Measurements from ENCODE around the gene PEPD. TPM values are rescaled to one million over a fixed set of nuclear protein-coding genes. Genes with fewer than 3 reads are reported as not detected.

Gene PEPD
- total and polyA plus RNA-seq, 4 donors: 48.2 to 186 (median 55.5) TPM

DNA sequence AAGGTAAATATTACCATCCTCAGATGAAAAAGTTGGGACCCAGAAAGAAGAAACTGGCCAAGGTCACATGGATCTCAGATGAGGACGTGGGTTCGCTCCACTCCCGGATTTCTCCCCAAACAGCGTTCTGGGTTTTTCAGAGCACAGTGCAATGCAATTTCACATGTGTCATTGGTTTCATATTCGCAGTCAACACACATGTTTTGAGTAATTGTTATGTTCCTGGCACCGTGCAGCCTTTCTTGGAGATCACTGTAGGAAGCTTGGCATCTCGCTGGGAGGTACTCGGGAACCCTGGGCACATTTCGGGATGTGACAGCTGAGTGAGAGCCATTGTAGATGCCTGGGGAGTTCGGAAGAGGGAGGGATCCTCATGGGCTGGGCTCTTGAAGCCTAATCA, 174.3 kb downstream of the PEPD start:
- Histone ChIP-seq H3K36me3 (ENCODE audit: control insufficient read depth in 1 of 2, insufficient read depth in 2 of 2, low read length in 1 of 2) (no peaks in the 10 kb centered on the region), H3K4me1 (ENCODE audit: control insufficient read depth in 1 of 2, insufficient read depth in 2 of 2, low read length in 2 of 2) (peaks cover 0 to 8% of the 10 kb centered on the region in 2 donors), H3K27me3 (ENCODE audit: control insufficient read depth in 1 of 2, insufficient read depth in 2 of 2, low read length in 1 of 2) (no peaks in the 10 kb centered on the region), H3K4me3 (ENCODE audit: low read length in 2 of 2) (no peak overlapping the region), H3K27ac (ENCODE audit: low read depth in 1 of 2, low read length in 2 of 2) (no peak overlapping the region), H3K9me3 (ENCODE audit: control insufficient read depth, low read length) (no peaks in the 10 kb centered on the region)
- DNase-seq (no peak), ATAC-seq (ENCODE audit: low FRiP score) (no peak)
- WGBS, 2 donors: 79 to 84% methylated on average over 10 of the region's 10 CpGs
- intact Hi-C loops (cut with DNase I): no loop called here

DNA sequence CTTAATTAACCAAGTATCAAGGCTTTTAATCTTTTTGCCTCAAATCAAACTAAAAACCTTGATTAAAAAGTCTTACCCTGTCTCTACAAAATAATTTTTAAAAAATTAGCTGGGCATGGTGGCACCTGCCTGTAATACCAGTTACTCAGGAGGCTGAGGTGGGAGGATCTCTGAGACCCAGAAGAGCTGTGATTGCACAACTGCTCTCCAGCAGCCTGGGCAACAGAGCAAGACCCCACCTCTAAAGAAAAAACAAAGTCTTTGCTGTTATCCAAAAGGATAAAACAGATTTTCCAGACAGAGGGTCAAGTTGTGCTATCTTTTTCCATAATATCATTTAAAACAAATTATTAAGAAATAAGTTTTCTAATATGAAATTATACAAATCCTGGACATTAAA, 174.9 kb downstream of the PEPD start:
- ATAC-seq (ENCODE audit: low FRiP score) (no peak), DNase-seq (no peak)
- H3K36me3 ChIP-seq (ENCODE audit: control insufficient read depth in 1 of 2, insufficient read depth in 2 of 2, low read length in 1 of 2): no peaks in the 10 kb centered on the region
- no peaks in the 10 kb centered on the region for H3K9me3 ChIP-seq (ENCODE audit: control insufficient read depth, low read length)
- no peaks in the 10 kb centered on the region for H3K27me3 ChIP-seq (ENCODE audit: control insufficient read depth in 1 of 2, insufficient read depth in 2 of 2, low read length in 1 of 2)
- H3K27ac ChIP-seq (ENCODE audit: low read depth in 1 of 2, low read length in 2 of 2): no peak overlapping the region
- peaks cover 0 to 8% of the 10 kb centered on the region in 2 donors for H3K4me1 ChIP-seq (ENCODE audit: control insufficient read depth in 1 of 2, insufficient read depth in 2 of 2, low read length in 2 of 2)
- intact Hi-C loops (cut with DNase I): no loop called here
- H3K4me3 ChIP-seq (ENCODE audit: low read length in 2 of 2): no peak overlapping the region

DNA sequence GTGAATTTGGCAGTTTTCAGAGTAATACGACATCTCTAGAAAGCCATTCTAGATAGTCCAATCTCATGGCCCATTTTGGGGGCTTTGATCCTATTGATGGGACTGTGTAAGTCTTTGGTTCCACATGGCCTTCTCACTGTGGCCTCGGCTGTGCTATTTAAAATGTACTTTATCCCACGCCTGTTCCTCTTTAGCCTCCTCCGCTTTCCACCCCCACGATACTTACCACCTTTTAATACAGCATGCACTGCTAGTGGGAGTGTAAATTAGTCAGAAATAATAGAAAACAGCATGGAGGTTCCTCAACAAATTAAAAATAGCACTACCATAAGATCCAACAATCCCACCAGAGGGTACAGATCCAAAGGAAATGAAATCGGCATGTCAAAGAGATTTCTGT, 176.4 kb downstream of the PEPD start:
- Histone ChIP-seq H3K27ac (ENCODE audit: low read depth in 1 of 2, low read length in 2 of 2) (no peak overlapping the region), H3K4me1 (ENCODE audit: control insufficient read depth in 1 of 2, insufficient read depth in 2 of 2, low read length in 2 of 2) (peaks cover 0 to under 1% of the 10 kb centered on the region in 2 donors), H3K9me3 (ENCODE audit: control insufficient read depth, low read length) (no peaks in the 10 kb centered on the region), H3K4me3 (ENCODE audit: low read length in 2 of 2) (no peak overlapping the region), H3K27me3 (ENCODE audit: control insufficient read depth in 1 of 2, insufficient read depth in 2 of 2, low read length in 1 of 2) (no peaks in the 10 kb centered on the region), H3K36me3 (ENCODE audit: control insufficient read depth in 1 of 2, insufficient read depth in 2 of 2, low read length in 1 of 2) (no peaks in the 10 kb centered on the region)
- WGBS, 2 donors: 93 to 95% methylated on average over 6 of the region's 6 CpGs
- DNase-seq (no peak), ATAC-seq (ENCODE audit: low FRiP score) (no peak)
- intact Hi-C loops (cut with DNase I): no loop called here

DNA sequence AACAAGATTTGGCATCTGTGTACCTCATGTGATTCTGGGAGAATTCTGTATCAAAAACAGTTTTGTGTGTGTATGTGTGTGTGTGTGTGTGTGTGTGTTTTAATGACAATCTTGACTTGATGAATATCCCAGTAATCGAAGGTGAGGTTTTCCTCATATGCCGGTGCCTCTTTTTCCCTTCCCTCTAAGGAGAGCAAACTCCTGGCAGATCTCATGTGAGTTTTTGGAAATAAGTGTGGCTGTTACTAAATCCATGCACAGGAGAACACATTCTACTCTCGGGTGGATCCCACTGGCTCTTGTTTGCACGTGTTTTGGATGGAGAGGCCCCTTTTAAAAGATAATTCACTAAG, 177.0 kb downstream of the PEPD start:
- no peaks in the 10 kb centered on the region for H3K36me3 ChIP-seq (ENCODE audit: control insufficient read depth in 1 of 2, insufficient read depth in 2 of 2, low read length in 1 of 2)
- H3K4me3 ChIP-seq (ENCODE audit: low read length in 2 of 2): no peak overlapping the region
- DNase-seq (no peak), ATAC-seq (ENCODE audit: low FRiP score) (no peak)
- 36 to 47% methylated on average over 4 of the region's 4 CpGs for WGBS, 2 donors
- H3K9me3 ChIP-seq (ENCODE audit: control insufficient read depth, low read length): no peaks in the 10 kb centered on the region
- H3K27ac ChIP-seq (ENCODE audit: low read depth in 1 of 2, low read length in 2 of 2): no peak overlapping the region
- H3K4me1 ChIP-seq (ENCODE audit: control insufficient read depth in 1 of 2, insufficient read depth in 2 of 2, low read length in 2 of 2): no peaks in the 10 kb centered on the region
- H3K27me3 ChIP-seq (ENCODE audit: control insufficient read depth in 1 of 2, insufficient read depth in 2 of 2, low read length in 1 of 2): no peaks in the 10 kb centered on the region
- intact Hi-C loops (cut with DNase I): no loop called here

DNA sequence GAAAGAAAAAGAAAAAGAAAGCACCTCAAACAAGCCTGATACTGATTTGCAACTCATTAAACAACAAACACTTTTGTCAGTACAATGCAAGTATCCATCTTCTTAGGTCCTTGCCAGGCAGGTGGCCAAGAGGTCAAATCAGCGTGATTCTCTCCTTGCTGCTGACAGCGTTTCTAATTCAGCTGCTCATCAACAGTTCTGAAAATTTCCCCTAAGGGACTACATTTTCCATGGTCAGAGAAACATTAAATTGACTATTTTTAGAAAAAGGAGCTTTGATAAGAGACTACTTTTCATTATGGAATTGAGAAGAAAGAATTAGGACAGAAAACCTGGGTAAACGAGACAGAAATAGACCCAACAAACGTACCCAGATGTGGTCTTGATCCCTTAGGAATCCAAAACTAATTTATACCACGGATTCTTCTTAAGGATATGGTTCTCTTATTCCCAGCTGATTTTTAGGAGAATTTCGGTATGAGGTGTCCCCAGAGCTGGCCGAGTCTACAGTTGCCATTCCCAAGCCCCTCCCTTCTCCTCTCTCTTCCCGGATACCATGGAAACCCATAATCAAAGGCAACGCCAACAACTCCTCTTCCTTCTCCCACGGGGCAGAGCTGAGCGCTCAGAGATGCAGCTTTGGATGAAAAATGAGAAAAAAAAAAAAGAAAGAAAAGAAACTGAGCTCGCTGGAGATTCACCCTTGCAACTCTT, 177.6 kb downstream of the PEPD start:
- no peaks in the 10 kb centered on the region for H3K27me3 ChIP-seq (ENCODE audit: control insufficient read depth in 1 of 2, insufficient read depth in 2 of 2, low read length in 1 of 2)
- H3K27ac ChIP-seq (ENCODE audit: low read depth in 1 of 2, low read length in 2 of 2): no peak overlapping the region
- no peaks in the 10 kb centered on the region for H3K4me1 ChIP-seq (ENCODE audit: control insufficient read depth in 1 of 2, insufficient read depth in 2 of 2, low read length in 2 of 2)
- no peak overlapping the region for H3K4me3 ChIP-seq (ENCODE audit: low read length in 2 of 2)
- ATAC-seq (ENCODE audit: low FRiP score): no peak
- H3K36me3 ChIP-seq (ENCODE audit: control insufficient read depth in 1 of 2, insufficient read depth in 2 of 2, low read length in 1 of 2): no peaks in the 10 kb centered on the region
- intact Hi-C loops (cut with DNase I): no loop called here
- 6% methylated on average over 11 to 12 of the region's 12 CpGs for WGBS, 2 donors
- no peaks in the 10 kb centered on the region for H3K9me3 ChIP-seq (ENCODE audit: control insufficient read depth, low read length)
- DNase-seq: no peak

DNA sequence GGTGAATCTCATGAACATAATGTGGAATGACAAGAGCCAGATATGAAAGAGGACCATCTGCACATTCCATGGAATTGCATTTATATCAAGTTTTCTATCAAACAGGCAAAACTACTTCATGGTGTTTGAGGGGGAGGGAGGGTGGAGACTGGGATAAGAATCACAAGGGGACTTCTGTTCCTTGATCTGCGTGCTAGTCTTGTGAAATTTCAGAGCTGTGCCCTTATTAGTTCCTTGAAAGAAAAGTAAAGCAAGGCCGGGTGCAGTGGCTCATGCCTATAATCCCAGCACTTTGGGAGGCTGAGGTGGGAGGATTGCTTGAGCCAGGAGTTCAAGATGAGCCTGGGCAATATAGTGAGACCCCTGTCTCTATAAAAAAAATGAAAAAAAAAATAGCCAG, 178.3 kb downstream of the PEPD start:
- DNase-seq (no peak), ATAC-seq (ENCODE audit: low FRiP score) (no peak)
- H3K36me3 ChIP-seq (ENCODE audit: control insufficient read depth in 1 of 2, insufficient read depth in 2 of 2, low read length in 1 of 2): no peaks in the 10 kb centered on the region
- intact Hi-C loops (cut with DNase I): no loop called here
- H3K4me1 ChIP-seq (ENCODE audit: control insufficient read depth in 1 of 2, insufficient read depth in 2 of 2, low read length in 2 of 2): no peaks in the 10 kb centered on the region
- H3K27ac ChIP-seq (ENCODE audit: low read depth in 1 of 2, low read length in 2 of 2): no peak overlapping the region
- H3K4me3 ChIP-seq (ENCODE audit: low read length in 2 of 2): no peak overlapping the region
- no peaks in the 10 kb centered on the region for H3K27me3 ChIP-seq (ENCODE audit: control insufficient read depth in 1 of 2, insufficient read depth in 2 of 2, low read length in 1 of 2)
- H3K9me3 ChIP-seq (ENCODE audit: control insufficient read depth, low read length): no peaks in the 10 kb centered on the region
- WGBS, 2 donors: 82 to 86% methylated on average over 2 of the region's 2 CpGs

DNA sequence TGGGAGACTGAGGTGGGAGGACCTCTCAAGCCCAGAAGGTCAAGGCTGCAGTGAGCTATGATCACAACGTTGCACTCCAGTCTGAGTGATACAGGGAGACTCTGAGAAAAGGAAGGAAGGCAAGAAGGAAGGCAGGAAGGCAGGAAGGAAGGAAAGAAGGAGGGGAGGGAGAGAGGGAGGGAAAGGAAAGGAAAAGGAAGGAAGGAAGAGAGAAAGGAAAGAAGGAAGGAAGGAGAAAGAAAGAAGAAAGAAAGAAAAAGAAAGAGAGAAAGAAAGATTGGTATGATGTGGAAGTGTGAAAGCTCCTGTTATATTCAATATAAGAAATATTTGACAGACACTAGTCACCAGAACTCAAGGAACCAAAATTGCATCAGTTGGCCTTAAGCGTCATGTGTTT, 180.6 kb downstream of the PEPD start:
- Histone ChIP-seq H3K4me1 (ENCODE audit: control insufficient read depth in 1 of 2, insufficient read depth in 2 of 2, low read length in 2 of 2) (no peaks in the 10 kb centered on the region), H3K36me3 (ENCODE audit: control insufficient read depth in 1 of 2, insufficient read depth in 2 of 2, low read length in 1 of 2) (no peaks in the 10 kb centered on the region), H3K27me3 (ENCODE audit: control insufficient read depth in 1 of 2, insufficient read depth in 2 of 2, low read length in 1 of 2) (no peaks in the 10 kb centered on the region), H3K4me3 (ENCODE audit: low read length in 2 of 2) (no peak overlapping the region), H3K9me3 (ENCODE audit: control insufficient read depth, low read length) (no peaks in the 10 kb centered on the region), H3K27ac (ENCODE audit: low read depth in 1 of 2, low read length in 2 of 2) (no peak overlapping the region)
- intact Hi-C loops (cut with DNase I): no loop called here
- WGBS, 2 donors: 28 to 73% methylated on average over 2 of the region's 2 CpGs
- ATAC-seq (ENCODE audit: low FRiP score) (no peak), DNase-seq (no peak)

DNA sequence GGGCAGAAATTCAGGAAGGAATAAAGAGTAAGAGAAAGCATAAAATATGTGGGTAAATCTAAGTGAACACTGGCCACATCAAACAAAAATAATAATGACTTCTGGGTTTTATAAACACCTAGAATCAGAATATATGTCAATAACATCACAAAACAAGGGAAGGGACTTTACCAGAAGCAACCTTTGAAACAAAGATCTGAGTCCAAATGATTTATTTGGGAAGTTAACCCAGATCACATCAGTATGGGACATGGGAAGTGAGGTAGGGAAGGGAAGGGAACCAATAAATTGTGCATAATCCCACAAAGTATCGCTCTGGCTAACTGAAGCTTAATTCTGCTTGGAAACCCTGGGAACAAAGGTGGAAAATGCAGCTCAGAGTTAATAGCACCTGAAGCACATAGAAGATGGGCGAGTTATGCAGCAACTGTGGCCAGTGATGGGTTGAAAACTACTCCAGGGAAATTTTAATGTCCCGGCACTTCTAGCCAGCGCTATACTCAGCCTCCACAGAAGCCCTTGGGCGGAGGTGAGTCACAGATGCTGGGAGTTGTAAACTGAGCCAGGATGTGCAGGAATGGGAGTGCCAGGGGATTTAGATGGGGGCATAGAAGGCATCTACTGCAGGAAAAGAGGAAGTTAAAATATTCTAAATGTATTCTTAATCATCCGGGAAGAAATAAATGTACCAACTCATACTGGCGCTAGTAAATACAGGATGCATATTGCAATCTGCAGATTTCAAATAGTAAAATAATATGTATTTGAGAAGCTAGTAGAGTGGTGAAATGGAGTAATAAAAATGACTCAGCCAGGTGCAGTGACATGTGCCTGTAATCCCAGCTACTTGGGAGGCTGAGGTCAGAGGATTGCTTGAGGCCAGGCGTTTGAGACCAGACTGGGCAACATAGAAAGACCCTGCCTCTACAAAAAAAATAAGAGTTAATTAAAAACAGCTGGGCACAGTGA, 182.3 kb downstream of the PEPD start:
- no peak for ATAC-seq (ENCODE audit: low FRiP score)
- Histone ChIP-seq H3K4me1 (ENCODE audit: control insufficient read depth in 1 of 2, insufficient read depth in 2 of 2, low read length in 2 of 2) (no peaks in the 10 kb centered on the region), H3K9me3 (ENCODE audit: control insufficient read depth, low read length) (no peaks in the 10 kb centered on the region), H3K27me3 (ENCODE audit: control insufficient read depth in 1 of 2, insufficient read depth in 2 of 2, low read length in 1 of 2) (no peaks in the 10 kb centered on the region), H3K27ac (ENCODE audit: low read depth in 1 of 2, low read length in 2 of 2) (no peak overlapping the region), H3K4me3 (ENCODE audit: low read length in 2 of 2) (no peak overlapping the region), H3K36me3 (ENCODE audit: control insufficient read depth in 1 of 2, insufficient read depth in 2 of 2, low read length in 1 of 2) (no peaks in the 10 kb centered on the region)
- WGBS, 2 donors: 78 to 81% methylated on average over 8 of the region's 8 CpGs
- intact Hi-C loops (cut with DNase I): no loop called here
- DNase-seq: no peak

Data from aorta (tissue), 5 donors.